ENCODE measurements around the gene NOL7. TPM values are rescaled to one million over a fixed set of nuclear protein-coding genes. Genes with fewer than 3 reads are reported as not detected.

NOL7 gene
- total and polyA plus RNA-seq, 2 of the 13 experiments (the other 11 are each of a cell fraction or from before 2014, with no cell fraction given) = 37.8 to 186 TPM

GRCh38 chr6:13614926-13615791 lies at the start of gene NOL7 (continued):
- TF ChIP-seq CTCF (CRISPR knock-in tag; IDR thresholded peaks at IDR 0.05) (peak; percentile 100), ZNF225 (CRISPR knock-in tag; IDR thresholded peaks at IDR 0.05) (peak; percentile 88; the same call in 1 of the 2 replicates), ZNF816 (CRISPR knock-in tag; IDR thresholded peaks at IDR 0.05; ENCODE audit: borderline replicate concordance) (peak; percentile 97), ZNF589 (CRISPR knock-in tag; conservative IDR thresholded peaks at IDR 0.05) (peak; percentile 96), ZNF44 (CRISPR knock-in tag; IDR thresholded peaks at IDR 0.05) (no peak; the same call in 1 of the 2 replicates), SMAD3 (CRISPR knock-in tag; IDR thresholded peaks at IDR 0.05) (peak; percentile 96), KDM4B (CRISPR knock-in tag; IDR thresholded peaks at IDR 0.05) (0 out of 2 replicates have a peak, but pooled peaks have one; percentile 87), ZBTB37 (CRISPR knock-in tag; IDR thresholded peaks at IDR 0.05) (no peak; the same call in 1 of the 2 replicates), SSRP1 (CRISPR knock-in tag; IDR thresholded peaks at IDR 0.05) (peak; percentile 95; the same call in 1 of the 2 replicates), JUND (CRISPR knock-in tag; IDR thresholded peaks at IDR 0.05) (peak; percentile 73), ZBTB26 (CRISPR knock-in tag; IDR thresholded peaks at IDR 0.05; ENCODE audit: borderline replicate concordance) (peak; percentile 81; the same call in 1 of the 2 replicates), EZH2 (conservative IDR thresholded peaks at IDR 0.05; ENCODE audit: low read depth, low read length) (no peak), SNAPC5 (CRISPR knock-in tag; IDR thresholded peaks at IDR 0.05; ENCODE audit: borderline replicate concordance) (peak; percentile 91; the same call in 1 of the 2 replicates), SOX6 (IDR thresholded peaks at IDR 0.05) (no peak), SOX6 (CRISPR knock-in tag; IDR thresholded peaks at IDR 0.05) (peak; percentile 93), ZNF710 (CRISPR knock-in tag; IDR thresholded peaks at IDR 0.05; ENCODE audit: borderline replicate concordance) (peak; percentile 92), KDM5A (IDR thresholded peaks at IDR 0.05; ENCODE audit: borderline replicate concordance, low read length) (peak; percentile 97), MXI1 (IDR thresholded peaks at IDR 0.05; ENCODE audit: borderline replicate concordance, low read depth, low read length) (peak; percentile 100), CHCHD3 (CRISPR knock-in tag; IDR thresholded peaks at IDR 0.05) (peak; percentile 95), ATRX (CRISPR knock-in tag; IDR thresholded peaks at IDR 0.05; ENCODE audit: borderline replicate concordance) (no peak), ZNF776 (CRISPR knock-in tag; IDR thresholded peaks at IDR 0.05) (peak; percentile 93; the same call in 1 of the 2 replicates), NRL (CRISPR knock-in tag; IDR thresholded peaks at IDR 0.05; ENCODE audit: borderline replicate concordance) (peak; percentile 99), NPAS2 (CRISPR knock-in tag; IDR thresholded peaks at IDR 0.05; ENCODE audit: borderline replicate concordance) (peak; percentile 36; the same call in 1 of the 2 replicates)
